Prostate gland (tissue), 2 donors: ENCODE results near the gene DLG2. TPM values are rescaled to one million over a fixed set of nuclear protein-coding genes. Genes with fewer than 3 reads are reported as not detected.

Experiments used
- DNase-seq: peaks from one replicate; pipeline ENCODE4 v3.0.0-alpha.2; 2019; ENCODE audit warnings: low spot score
- H3K27ac ChIP-seq, 2 donors: fragments of 200-600 bp; sonication (generic); 2 replicates each; pipeline ENCODE4 v1.5.1; 2017 to 2019
- H3K27me3 ChIP-seq: fragments of 200-600 bp; sonication (generic); replicated peaks from 2 replicates; pipeline ENCODE4 v1.5.1; 2019; ENCODE audit not compliant: insufficient read depth
- H3K36me3 ChIP-seq, 2 donors: fragments of 200-600 bp; sonication (generic); 1 replicate in 1 of 2; 2 replicates in 1 of 2; pipeline versions ENCODE4 v1.5.1 to v1.8.1; 2017 to 2019
- H3K4me1 ChIP-seq: fragments of 200-600 bp; sonication (generic); replicated peaks from 2 replicates; pipeline ENCODE4 v1.5.1; 2019
- H3K4me3 ChIP-seq, 2 donors: fragments of 200-600 bp; sonication (generic); 2 replicates each; pipeline ENCODE4 v1.5.1; 2017 to 2019
- H3K9me3 ChIP-seq: fragments of 200-600 bp; sonication (generic); 2 replicates; pipeline ENCODE4 v1.5.1; 2017
- POLR2A ChIP-seq: fragments of 450-650 bp; IDR thresholded peaks from one replicate; pipeline ENCODE4 v1.6.1; 2016; ENCODE audit warnings: antibody characterized with exemption, mild to moderate bottlenecking
- POLR2AphosphoS5 ChIP-seq: sonication (generic); formaldehyde crosslinking; IDR thresholded peaks from one replicate; pipeline ENCODE4 v1.6.1; 2017; ENCODE audit warnings: antibody characterized with exemption
- WGBS: methylation state at CpG from one replicate; pipeline ENCODE4 v1.1.5; 2018; 5-methylcytosine and 5-hydroxymethylcytosine counted together
- intact Hi-C: fragments of 100-400 bp; cut with DNase I; formaldehyde crosslinking; loops from one replicate; pipeline ENCODE4 v1.14.2; 2022
- total RNA-seq, 2 donors: library from RNA; depleted of rRNA; stranded (reverse); fragments of >200 nt; gene quantifications; one replicate each; pipeline ENCODE4 v1.1.0, GENCODE V29; 2016
- TF ChIP-seq, protein P1 (sequence below), 4 experiments: fragments of 200-600 bp in 2 of 4; fragments of 450-650 bp in 2 of 4; sonication (generic) in 2 of 4; IDR thresholded peaks; 1 replicate in 3 of 4; 2 replicates in 1 of 4; pipeline ENCODE4 v1.5.1; 2016 to 2019; ENCODE audit warnings: antibody characterized with exemption in 4 of 4, mild to moderate bottlenecking in 2 of 4, moderate library complexity in 2 of 4

Gene DLG2
- total RNA-seq, 2 donors from 2014 or later: 9.8 to 16.2 TPM

DNA sequence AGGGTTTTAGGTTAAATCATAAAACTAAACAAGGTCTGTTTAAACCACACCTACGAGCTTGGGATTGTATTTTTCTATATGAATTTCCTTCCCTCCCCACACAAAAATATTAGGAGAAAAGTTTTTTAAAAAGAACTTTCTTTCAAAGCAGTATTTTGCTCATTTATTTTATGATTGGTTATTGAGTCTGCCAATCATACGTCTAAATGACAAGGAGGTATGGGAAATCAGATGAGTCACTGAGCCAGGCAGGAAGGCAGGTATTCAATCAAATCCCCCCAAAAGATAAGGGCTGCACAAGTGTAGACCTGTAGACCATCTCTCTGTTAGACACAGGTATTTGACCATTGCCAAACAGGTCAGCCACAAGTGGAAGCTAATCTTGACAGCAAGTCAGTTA lies 1900.8 kb downstream of the DLG2 start:
- Histone ChIP-seq H3K9me3 (no peaks in the 10 kb centered on the region), H3K4me3 (no peak overlapping the region), H3K4me1 (peaks cover 3% of the 10 kb centered on the region), H3K27ac (no peak overlapping the region), H3K36me3 (no peaks in the 10 kb centered on the region), H3K27me3 (no peaks in the 10 kb centered on the region)
- intact Hi-C loops: no loop called here
- DNase-seq: no peak
- 87% methylated on average over 2 of the region's 2 CpGs for WGBS
- TF ChIP-seq, protein P1, sequence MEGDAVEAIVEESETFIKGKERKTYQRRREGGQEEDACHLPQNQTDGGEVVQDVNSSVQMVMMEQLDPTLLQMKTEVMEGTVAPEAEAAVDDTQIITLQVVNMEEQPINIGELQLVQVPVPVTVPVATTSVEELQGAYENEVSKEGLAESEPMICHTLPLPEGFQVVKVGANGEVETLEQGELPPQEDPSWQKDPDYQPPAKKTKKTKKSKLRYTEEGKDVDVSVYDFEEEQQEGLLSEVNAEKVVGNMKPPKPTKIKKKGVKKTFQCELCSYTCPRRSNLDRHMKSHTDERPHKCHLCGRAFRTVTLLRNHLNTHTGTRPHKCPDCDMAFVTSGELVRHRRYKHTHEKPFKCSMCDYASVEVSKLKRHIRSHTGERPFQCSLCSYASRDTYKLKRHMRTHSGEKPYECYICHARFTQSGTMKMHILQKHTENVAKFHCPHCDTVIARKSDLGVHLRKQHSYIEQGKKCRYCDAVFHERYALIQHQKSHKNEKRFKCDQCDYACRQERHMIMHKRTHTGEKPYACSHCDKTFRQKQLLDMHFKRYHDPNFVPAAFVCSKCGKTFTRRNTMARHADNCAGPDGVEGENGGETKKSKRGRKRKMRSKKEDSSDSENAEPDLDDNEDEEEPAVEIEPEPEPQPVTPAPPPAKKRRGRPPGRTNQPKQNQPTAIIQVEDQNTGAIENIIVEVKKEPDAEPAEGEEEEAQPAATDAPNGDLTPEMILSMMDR (IDR thresholded peaks at IDR 0.05): no peak
- no peak for TF ChIP-seq POLR2AphosphoS5
- TF ChIP-seq POLR2A: no peak

- TF ChIP-seq POLR2A (no peak), POLR2AphosphoS5 (no peak)
- TF ChIP-seq, protein P1 (IDR thresholded peaks at IDR 0.05): no peak
- intact Hi-C loops: loop anchor here (2.0 kb wide), 1 partner anchor 433 kb away; no protein-coding TSS in a partner anchor
- no peaks in the 10 kb centered on the region for H3K9me3 ChIP-seq
- H3K36me3 ChIP-seq: no peaks in the 10 kb centered on the region
- no peak overlapping the region for H3K4me3 ChIP-seq
- WGBS: 30% methylated on average over 4 of the region's 4 CpGs
- peak overlapping the region in 1 of 2 donors; percentile 74 for H3K27ac ChIP-seq
- DNase-seq: no peak
- H3K4me1 ChIP-seq: peaks cover 3% of the 10 kb centered on the region
- no peaks in the 10 kb centered on the region for H3K27me3 ChIP-seq
Measured at GRCh38 chr11:83725728-83726127, 1901.4 kb downstream of the DLG2 start.

- H3K4me3 ChIP-seq: peak overlapping the region; percentile 27 to 35
- DNase-seq: no peak
- intact Hi-C loops: loop anchor here (2.0 kb wide), 1 partner anchor 432 kb away; no protein-coding TSS in a partner anchor
Measured at GRCh38 chr11:83725269-83725560, 1901.9 kb downstream of the DLG2 start.

GRCh38 chr11:83723999-83724398 lies 1903.1 kb downstream of the DLG2 start:
- DNase-seq: peak; percentile 55
- intact Hi-C loops: loop anchor here (2.0 kb wide), 1 partner anchor 431 kb away; no protein-coding TSS in a partner anchor
- no peaks in the 10 kb centered on the region for H3K27me3 ChIP-seq
- H3K9me3 ChIP-seq: no peaks in the 10 kb centered on the region
- no peaks in the 10 kb centered on the region for H3K36me3 ChIP-seq
- 7% methylated on average over 6 of the region's 6 CpGs for WGBS
- TF ChIP-seq, protein P1 (IDR thresholded peaks at IDR 0.05): peak in 3 of 4 experiments; percentile 26 to 63 (median 57)
- TF ChIP-seq POLR2AphosphoS5 (peak; percentile 18), POLR2A (no peak)
- H3K4me1 ChIP-seq: peaks cover 3% of the 10 kb centered on the region
- H3K27ac ChIP-seq: peak overlapping the region; percentile 68 to 74
- peak overlapping the region; percentile 27 to 35 for H3K4me3 ChIP-seq

More at GRCh38 chr11:83725269-83725560, 1901.9 kb downstream of the DLG2 start:
- TF ChIP-seq, protein P1 (IDR thresholded peaks at IDR 0.05): no peak
- TF ChIP-seq POLR2AphosphoS5 (no peak), POLR2A (no peak)
- Histone ChIP-seq H3K4me1 (peaks cover 3% of the 10 kb centered on the region), H3K27ac (peak overlapping the region; percentile 68 to 74), H3K36me3 (no peaks in the 10 kb centered on the region), H3K27me3 (no peaks in the 10 kb centered on the region), H3K9me3 (no peaks in the 10 kb centered on the region)
- WGBS: 7% methylated on average over 4 of the region's 4 CpGs

GRCh38 chr11:83722392-83723119 lies 1904.6 kb downstream of the DLG2 start:
- TF ChIP-seq POLR2AphosphoS5: no peak
- no peak for TF ChIP-seq POLR2A
- TF ChIP-seq, protein P1 (IDR thresholded peaks at IDR 0.05): peak in 1 of 4 experiments; percentile 27
- intact Hi-C loops: no loop called here
- H3K9me3 ChIP-seq: no peaks in the 10 kb centered on the region
- WGBS: 51% methylated on average over 4 of the region's 4 CpGs
- no peak overlapping the region for H3K27ac ChIP-seq
- H3K27me3 ChIP-seq: no peaks in the 10 kb centered on the region
- no peaks in the 10 kb centered on the region for H3K36me3 ChIP-seq
- no peak overlapping the region for H3K4me3 ChIP-seq
- peaks cover 3% of the 10 kb centered on the region for H3K4me1 ChIP-seq
- DNase-seq: peak; percentile 33
